Endothelial cell (in vitro differentiated cells): ENCODE measurements around the gene CCNF. TPM values are rescaled to one million over a fixed set of nuclear protein-coding genes. Genes with fewer than 3 reads are reported as not detected.

Source experiments
- DNase-seq: peaks from one replicate; pipeline ENCODE4 v3.0.0; 2021; ENCODE audit warnings: low spot score
- H3K27ac Mint-ChIP-seq: one replicate; pipeline ENCODE4 v1.8.0; 2021; ENCODE audit warnings: mixed read lengths, inconsistent platforms; ENCODE audit not compliant: unreplicated experiment
- H3K27me3 Mint-ChIP-seq: one replicate; pipeline ENCODE4 v1.8.0; 2021; ENCODE audit warnings: mild to moderate bottlenecking, moderate library complexity, mixed read lengths, inconsistent platforms; ENCODE audit not compliant: unreplicated experiment
- H3K36me3 Mint-ChIP-seq: one replicate; pipeline ENCODE4 v1.8.0; 2021; ENCODE audit warnings: mild to moderate bottlenecking, low read depth, mixed read lengths, inconsistent platforms; ENCODE audit not compliant: unreplicated experiment
- H3K4me1 Mint-ChIP-seq: one replicate; pipeline ENCODE4 v1.8.0; 2021; ENCODE audit warnings: mild to moderate bottlenecking, mixed read lengths, inconsistent platforms; ENCODE audit not compliant: unreplicated experiment
- H3K4me3 Mint-ChIP-seq: one replicate; pipeline ENCODE4 v1.8.0; 2021; ENCODE audit warnings: mild to moderate bottlenecking, mixed read lengths, inconsistent platforms; ENCODE audit not compliant: unreplicated experiment
- H3K9me3 Mint-ChIP-seq: one replicate; pipeline ENCODE4 v1.8.0; 2021; ENCODE audit warnings: mixed read lengths, inconsistent platforms; ENCODE audit not compliant: unreplicated experiment
- total RNA-seq: library from RNA; stranded (reverse); fragmentation: NEBNext Ultra II Directional; extraction: Animal tissue kit (Norgen Biotek cat#: 25700); gene quantifications from one replicate; pipeline ENCODE4 v1.2.1, GENCODE V29; 2021; ENCODE audit not compliant: unreplicated experiment
- TF ChIP-seq, protein P1 (sequence below): fragments of 200-600 bp; sonication (generic); IDR thresholded peaks from one replicate; pipeline ENCODE4 v1.5.0; 2021; ENCODE audit warnings: antibody characterized with exemption; ENCODE audit not compliant: unreplicated experiment

Gene CCNF
- total RNA-seq, 1 donor from 2014 or later = 30.2 TPM

DNA sequence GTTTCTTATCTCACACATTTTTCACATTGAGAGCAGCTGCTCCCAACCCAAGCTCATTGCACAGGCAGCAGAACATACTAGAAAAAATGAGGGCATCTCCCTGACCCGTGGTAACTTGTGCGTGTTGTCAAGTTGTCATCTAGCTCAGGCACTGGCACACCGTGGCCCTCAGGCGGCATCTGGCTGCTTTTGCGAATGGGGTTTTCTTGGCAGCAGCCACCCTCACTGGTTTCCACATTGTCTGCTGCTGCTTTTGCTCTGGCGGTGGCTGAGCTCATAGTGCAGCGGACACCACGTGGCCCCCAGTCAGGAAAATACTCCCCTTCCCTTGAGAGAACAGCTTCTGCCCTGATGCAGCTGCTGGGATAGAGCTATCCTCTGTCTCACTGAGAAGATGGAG lies 21.3 kb downstream of the CCNF start:
- DNase-seq = no peak
- no peaks in the 10 kb centered on the region for H3K4me1 Mint-ChIP-seq
- H3K4me3 Mint-ChIP-seq = no peak overlapping the region
- TF ChIP-seq, protein P1, sequence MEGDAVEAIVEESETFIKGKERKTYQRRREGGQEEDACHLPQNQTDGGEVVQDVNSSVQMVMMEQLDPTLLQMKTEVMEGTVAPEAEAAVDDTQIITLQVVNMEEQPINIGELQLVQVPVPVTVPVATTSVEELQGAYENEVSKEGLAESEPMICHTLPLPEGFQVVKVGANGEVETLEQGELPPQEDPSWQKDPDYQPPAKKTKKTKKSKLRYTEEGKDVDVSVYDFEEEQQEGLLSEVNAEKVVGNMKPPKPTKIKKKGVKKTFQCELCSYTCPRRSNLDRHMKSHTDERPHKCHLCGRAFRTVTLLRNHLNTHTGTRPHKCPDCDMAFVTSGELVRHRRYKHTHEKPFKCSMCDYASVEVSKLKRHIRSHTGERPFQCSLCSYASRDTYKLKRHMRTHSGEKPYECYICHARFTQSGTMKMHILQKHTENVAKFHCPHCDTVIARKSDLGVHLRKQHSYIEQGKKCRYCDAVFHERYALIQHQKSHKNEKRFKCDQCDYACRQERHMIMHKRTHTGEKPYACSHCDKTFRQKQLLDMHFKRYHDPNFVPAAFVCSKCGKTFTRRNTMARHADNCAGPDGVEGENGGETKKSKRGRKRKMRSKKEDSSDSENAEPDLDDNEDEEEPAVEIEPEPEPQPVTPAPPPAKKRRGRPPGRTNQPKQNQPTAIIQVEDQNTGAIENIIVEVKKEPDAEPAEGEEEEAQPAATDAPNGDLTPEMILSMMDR = no peak
- no peak overlapping the region for H3K27ac Mint-ChIP-seq
- peaks cover 12% of the 10 kb centered on the region for H3K27me3 Mint-ChIP-seq
- H3K9me3 Mint-ChIP-seq = no peaks in the 10 kb centered on the region
- peaks cover 35% of the 10 kb centered on the region for H3K36me3 Mint-ChIP-seq

DNA sequence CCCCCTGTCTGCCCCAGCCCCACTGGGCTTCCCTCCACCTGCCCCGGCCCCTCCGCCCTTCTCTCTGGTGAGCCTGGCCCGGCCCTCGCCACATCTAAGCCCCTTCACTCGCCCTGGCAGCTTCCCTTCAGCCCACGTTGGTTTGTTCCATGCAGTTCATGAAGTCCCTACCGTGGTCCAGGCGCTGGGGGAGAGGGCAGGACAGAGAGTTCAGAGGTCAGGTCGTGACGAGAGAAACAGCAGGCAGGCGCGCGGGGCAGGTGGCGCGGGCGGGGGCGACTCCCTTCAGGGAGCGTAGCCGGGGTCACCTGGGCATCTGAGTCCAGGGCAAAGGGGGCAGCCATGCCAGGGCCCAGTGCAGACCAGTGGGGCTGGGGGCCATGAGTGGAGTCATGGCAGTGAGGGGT lies 21.7 kb downstream of the CCNF start:
- H3K4me3 Mint-ChIP-seq = no peak overlapping the region
- H3K4me1 Mint-ChIP-seq = no peaks in the 10 kb centered on the region
- TF ChIP-seq, protein P1 = no peak
- H3K36me3 Mint-ChIP-seq = peaks cover 35% of the 10 kb centered on the region
- no peaks in the 10 kb centered on the region for H3K9me3 Mint-ChIP-seq
- H3K27me3 Mint-ChIP-seq = peaks cover 14% of the 10 kb centered on the region
- no peak for DNase-seq
- no peak overlapping the region for H3K27ac Mint-ChIP-seq

DNA sequence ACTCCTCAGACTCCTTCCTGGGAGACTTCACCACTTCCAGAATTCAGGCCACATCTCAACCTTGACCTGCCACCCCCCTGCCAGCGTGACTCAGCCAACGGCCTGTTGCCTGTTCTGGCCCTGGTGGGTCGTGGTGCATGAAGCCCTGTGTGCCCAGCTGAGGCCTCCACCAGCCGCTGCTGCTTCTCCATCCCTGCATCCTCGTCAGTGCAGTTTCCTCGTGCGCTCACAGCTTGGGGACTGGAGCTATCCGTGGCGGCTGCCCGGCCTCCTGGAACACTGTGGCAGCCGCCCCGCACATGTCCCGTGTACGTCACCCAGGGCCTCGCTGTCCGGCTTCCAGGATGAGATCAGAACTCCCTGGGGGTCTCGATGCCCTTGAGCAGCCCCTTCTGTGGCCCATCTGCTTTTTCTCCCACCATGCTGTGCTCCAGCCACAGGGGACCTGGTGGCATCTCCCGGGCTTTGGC lies 22.6 kb downstream of the CCNF start:
- Mint-ChIP-seq H3K4me3 (peak overlapping the region; percentile 65), H3K27ac (no peak overlapping the region), H3K36me3 (peaks cover 32% of the 10 kb centered on the region), H3K9me3 (no peaks in the 10 kb centered on the region), H3K27me3 (peaks cover 14% of the 10 kb centered on the region), H3K4me1 (no peaks in the 10 kb centered on the region)
- TF ChIP-seq, protein P1 = no peak
- no peak for DNase-seq

DNA sequence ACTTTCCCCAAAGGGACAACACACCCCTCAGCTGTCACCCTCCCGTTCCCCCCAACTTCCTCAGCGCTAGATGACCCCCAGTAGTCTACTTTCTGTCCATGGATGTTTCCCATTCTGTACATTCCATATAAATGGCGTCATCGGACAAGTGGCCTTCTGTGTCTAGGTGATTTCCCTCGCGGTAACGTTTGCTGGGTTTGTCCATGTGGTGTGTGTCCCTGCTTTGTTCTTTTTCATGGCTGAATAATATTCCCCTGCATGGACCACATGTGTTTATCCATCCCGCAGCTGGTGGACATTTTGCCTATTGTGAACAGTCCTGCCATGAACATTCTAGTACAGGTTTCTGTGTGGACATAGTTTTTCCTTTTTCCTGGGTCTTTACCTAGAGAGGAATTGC lies 23.4 kb downstream of the CCNF start:
- no peak for DNase-seq
- Mint-ChIP-seq H3K27ac (no peak overlapping the region), H3K9me3 (no peaks in the 10 kb centered on the region), H3K27me3 (peaks cover 17% of the 10 kb centered on the region), H3K4me3 (peak overlapping the region; percentile 65), H3K4me1 (no peaks in the 10 kb centered on the region), H3K36me3 (peaks cover 35% of the 10 kb centered on the region)
- TF ChIP-seq, protein P1 = no peak

DNA sequence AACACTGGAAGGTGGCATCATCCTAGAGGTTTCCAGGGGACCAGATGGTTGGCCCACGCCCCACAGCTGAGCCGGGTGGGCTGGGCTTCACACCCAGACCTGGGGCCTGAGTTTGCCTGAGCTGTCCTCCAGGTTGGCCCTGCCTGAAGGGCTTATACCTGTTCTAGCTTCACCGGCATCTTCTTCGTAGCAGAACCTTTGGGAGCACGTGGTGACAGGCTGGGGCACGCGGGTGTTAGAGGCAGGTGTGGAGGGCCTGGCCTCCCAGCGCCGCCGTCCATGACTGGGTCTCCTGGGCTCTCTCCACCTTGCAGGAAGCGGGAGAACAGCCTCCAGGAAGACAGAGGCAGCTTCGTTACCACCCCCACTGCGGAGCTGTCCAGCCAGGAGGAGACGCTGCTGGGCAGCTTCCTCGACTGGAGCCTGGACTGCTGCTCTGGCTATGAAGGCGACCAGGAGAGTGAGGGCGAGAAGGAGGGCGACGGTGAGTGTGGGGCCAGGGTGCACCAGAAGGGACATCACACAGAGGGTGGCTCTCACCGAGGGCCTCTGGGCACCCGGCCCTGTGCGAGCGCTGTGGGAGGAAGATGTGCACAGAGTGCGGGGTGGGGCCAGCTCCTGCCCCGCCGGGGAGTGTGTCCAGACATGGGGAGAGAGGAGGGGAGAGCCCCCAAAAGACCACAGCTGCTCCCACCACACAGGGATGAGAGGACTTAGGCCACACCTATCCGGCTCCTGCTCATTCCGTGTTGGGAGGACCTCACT lies 26.0 kb downstream of the CCNF start:
- no peak overlapping the region for H3K4me3 Mint-ChIP-seq

More for the DNA sequence above, 26.0 kb downstream of the CCNF start:
- Mint-ChIP-seq H3K36me3 (peaks cover 24% of the 10 kb centered on the region), H3K27me3 (peaks cover 31% of the 10 kb centered on the region), H3K27ac (no peak overlapping the region), H3K9me3 (no peaks in the 10 kb centered on the region), H3K4me1 (peaks cover 3% of the 10 kb centered on the region)
- TF ChIP-seq, protein P1 = no peak
- no peak for DNase-seq
